Renal pelvis (tissue), 12 donors: ENCODE measurements around the gene TUG1. TPM values are rescaled to one million over a fixed set of nuclear protein-coding genes. Genes with fewer than 3 reads are reported as not detected.
A peak's percentile ranks its signal among the peaks of the same experiment; 100 is the strongest.

Experiments used
- DNase-seq: peaks from one replicate; pipeline ENCODE4 v3.0.0-alpha.2; 2013
- long read RNA-seq, 16 experiments: transcript quantifications; one replicate each; lab custom pipeline, GENCODE V29; 2026
- polyA plus RNA-seq, 3 donors: library from polyadenylated mRNA; unstranded; fragments of 120-200 nt; gene quantifications; one replicate each; pipeline ENCODE4 v1.2.1, GENCODE V29; 2013; ENCODE audit not compliant: insufficient read length in 3 of 3

The TUG1 gene
- 100 to 1,000 TPM; 191 to 205 (median 200) TPM for polyA plus RNA-seq
- long read RNA-seq, donor 1, full-length matches to known transcripts: 71 of 92 reads
- long read RNA-seq, donor 1, partial matches to known transcripts: 21 of 92 reads
- long read RNA-seq, donor 1, other reads (novel, unspliced or antisense): 0 of 92 reads
- long read RNA-seq, donor 2, full-length matches to known transcripts: 69 of 69 reads
- long read RNA-seq, donor 2, partial matches to known transcripts: 0 of 69 reads
- long read RNA-seq, donor 2, other reads (novel, unspliced or antisense): 0 of 69 reads
- long read RNA-seq, donor 3, full-length matches to known transcripts: 61 of 61 reads
- long read RNA-seq, donor 3, partial matches to known transcripts: 0 of 61 reads
- long read RNA-seq, donor 3, other reads (novel, unspliced or antisense): 0 of 61 reads
- long read RNA-seq, donor 4, full-length matches to known transcripts: 47 of 47 reads
- long read RNA-seq, donor 4, partial matches to known transcripts: 0 of 47 reads
- long read RNA-seq, donor 4, other reads (novel, unspliced or antisense): 0 of 47 reads
- long read RNA-seq, donor 5, full-length matches to known transcripts: 30 of 30 reads
- long read RNA-seq, donor 5, partial matches to known transcripts: 0 of 30 reads
- long read RNA-seq, donor 5, other reads (novel, unspliced or antisense): 0 of 30 reads
- long read RNA-seq, donor 6, full-length matches to known transcripts: 69 of 82 reads
- long read RNA-seq, donor 6, partial matches to known transcripts: 13 of 82 reads
- long read RNA-seq, donor 6, other reads (novel, unspliced or antisense): 0 of 82 reads
- long read RNA-seq, donor 7, full-length matches to known transcripts: 88 of 88 reads
- long read RNA-seq, donor 7, partial matches to known transcripts: 0 of 88 reads
- long read RNA-seq, donor 7, other reads (novel, unspliced or antisense): 0 of 88 reads
- long read RNA-seq, donor 8, full-length matches to known transcripts: 61 of 61 reads
- long read RNA-seq, donor 8, partial matches to known transcripts: 0 of 61 reads
- long read RNA-seq, donor 8, other reads (novel, unspliced or antisense): 0 of 61 reads
- long read RNA-seq, donor 9, full-length matches to known transcripts: 107 of 118 reads
- long read RNA-seq, donor 9, partial matches to known transcripts: 11 of 118 reads
- long read RNA-seq, donor 9, other reads (novel, unspliced or antisense): 0 of 118 reads
- long read RNA-seq, donor 10, full-length matches to known transcripts: 86 of 91 reads
- long read RNA-seq, donor 10, partial matches to known transcripts: 5 of 91 reads
- long read RNA-seq, donor 10, other reads (novel, unspliced or antisense): 0 of 91 reads
- long read RNA-seq, donor 11, full-length matches to known transcripts: 63 of 63 reads
- long read RNA-seq, donor 11, partial matches to known transcripts: 0 of 63 reads
- long read RNA-seq, donor 11, other reads (novel, unspliced or antisense): 0 of 63 reads
- long read RNA-seq, donor 12, full-length matches to known transcripts: 139 of 153 reads
- long read RNA-seq, donor 12, partial matches to known transcripts: 14 of 153 reads
- long read RNA-seq, donor 12, other reads (novel, unspliced or antisense): 0 of 153 reads
- long read RNA-seq, donor 13, full-length matches to known transcripts: 50 of 55 reads
- long read RNA-seq, donor 13, partial matches to known transcripts: 5 of 55 reads
- long read RNA-seq, donor 13, other reads (novel, unspliced or antisense): 0 of 55 reads
- long read RNA-seq, donor 14, full-length matches to known transcripts: 113 of 113 reads
- long read RNA-seq, donor 14, partial matches to known transcripts: 0 of 113 reads
- long read RNA-seq, donor 14, other reads (novel, unspliced or antisense): 0 of 113 reads
- long read RNA-seq, donor 15, full-length matches to known transcripts: 85 of 112 reads
- long read RNA-seq, donor 15, partial matches to known transcripts: 27 of 112 reads
- long read RNA-seq, donor 15, other reads (novel, unspliced or antisense): 0 of 112 reads
- long read RNA-seq, donor 16, full-length matches to known transcripts: 73 of 111 reads
- long read RNA-seq, donor 16, partial matches to known transcripts: 38 of 111 reads
- long read RNA-seq, donor 16, other reads (novel, unspliced or antisense): 0 of 111 reads

DNA sequence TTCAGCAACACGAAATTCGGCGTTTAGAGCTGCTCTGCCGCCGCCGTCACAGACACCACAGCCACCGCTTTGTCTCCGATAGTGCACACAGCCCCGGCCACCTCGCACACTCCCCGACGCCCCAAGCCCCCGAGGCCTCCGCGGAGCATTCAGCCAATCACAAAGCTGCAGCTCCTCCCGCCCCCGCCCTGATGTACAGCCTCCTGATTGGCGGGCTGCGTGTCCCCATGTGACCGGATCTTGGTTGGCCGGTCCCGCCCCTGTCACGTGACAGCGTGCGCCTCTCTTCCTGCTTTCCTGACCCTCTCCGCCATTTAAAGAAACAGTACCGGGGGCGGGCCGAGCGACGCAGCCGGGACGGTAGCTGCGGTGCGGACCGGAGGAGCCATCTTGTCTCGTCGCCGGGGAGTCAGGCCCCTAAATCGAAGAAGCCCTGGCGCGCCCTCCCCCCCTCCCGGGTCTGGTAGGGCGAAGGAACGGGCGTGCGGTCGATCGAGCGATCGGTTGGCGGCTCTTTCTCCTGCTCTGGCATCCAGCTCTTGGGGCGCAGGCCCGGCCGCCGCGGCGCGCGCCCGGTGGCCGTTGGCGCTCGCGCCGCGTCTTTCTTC lies at the start of gene TUG1:
TSS of gene TUG1 (plus strand) at position 342 of the 608 bp plus-strand sequence.
- peak; percentile 99 for DNase-seq

GRCh38 chr22:30919973-30920372 lies 49.1 kb upstream of the TUG1 start:
- no peak for DNase-seq

DNA sequence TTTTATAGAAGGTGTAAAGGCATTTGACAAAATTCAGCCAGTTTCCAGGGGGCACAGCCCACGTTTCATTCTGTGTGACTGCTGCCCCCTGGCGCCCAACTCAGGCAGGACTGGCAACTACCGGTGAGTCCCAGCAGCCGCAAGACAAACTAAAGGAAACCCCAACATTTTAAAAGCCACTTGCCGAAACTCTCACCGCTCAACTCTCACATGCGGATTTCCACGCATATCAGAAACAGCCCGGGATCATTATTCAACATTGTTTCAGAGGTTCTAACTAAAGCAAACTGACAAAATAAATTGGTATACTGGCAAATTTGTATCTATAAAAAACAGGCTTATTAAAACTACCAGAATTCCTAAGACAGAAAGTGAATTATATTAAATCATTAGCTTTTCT lies 48.7 kb upstream of the TUG1 start:
- DNase-seq: peak; percentile 69

- no peak for DNase-seq
These were observed 48.0 kb upstream of the TUG1 start for GRCh38 chr22:30921108-30921507.

- DNase-seq: peak; percentile 19
These were observed 46.9 kb upstream of the TUG1 start for GRCh38 chr22:30922151-30922611.

DNA sequence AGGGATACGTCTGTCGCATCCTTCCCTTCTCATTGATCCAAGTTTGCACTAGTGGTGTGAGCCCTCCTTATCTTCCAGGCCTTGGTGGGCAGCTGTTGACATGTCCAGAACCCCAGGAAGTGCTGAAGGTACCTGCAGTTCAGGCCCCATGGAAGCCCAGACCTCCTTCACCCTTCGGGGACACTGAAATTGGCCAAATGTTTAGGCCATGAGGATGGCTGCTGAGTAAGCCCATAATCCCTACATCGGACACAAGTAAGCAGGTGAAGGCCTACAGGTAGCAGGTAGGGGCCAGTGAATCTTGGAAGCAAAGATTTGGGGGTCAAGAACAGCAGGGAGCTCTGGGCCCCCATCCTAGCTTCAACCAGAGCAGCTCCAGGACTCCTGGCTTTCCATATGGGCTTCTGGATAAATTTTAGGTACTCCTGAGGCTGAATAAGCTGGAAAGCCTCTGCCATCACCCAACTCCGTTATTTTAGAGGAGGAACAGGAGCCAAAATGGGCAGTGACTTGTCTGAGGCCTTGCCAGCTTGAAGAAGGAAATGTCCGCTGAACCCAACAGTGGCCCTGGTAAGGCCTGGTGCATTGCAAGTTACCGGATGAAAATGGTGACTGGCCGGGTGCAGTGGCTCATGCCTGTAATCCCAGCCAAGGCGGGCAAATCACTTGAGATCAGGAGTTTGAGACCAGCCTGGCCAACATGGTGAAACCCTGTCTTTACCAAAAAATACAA lies 45.7 kb upstream of the TUG1 start:
- no peak for DNase-seq

GRCh38 chr22:30925667-30926066 lies 43.4 kb upstream of the TUG1 start:
- no peak for DNase-seq

- DNase-seq: no peak
These were observed 42.4 kb upstream of the TUG1 start for GRCh38 chr22:30926706-30927105.

DNA sequence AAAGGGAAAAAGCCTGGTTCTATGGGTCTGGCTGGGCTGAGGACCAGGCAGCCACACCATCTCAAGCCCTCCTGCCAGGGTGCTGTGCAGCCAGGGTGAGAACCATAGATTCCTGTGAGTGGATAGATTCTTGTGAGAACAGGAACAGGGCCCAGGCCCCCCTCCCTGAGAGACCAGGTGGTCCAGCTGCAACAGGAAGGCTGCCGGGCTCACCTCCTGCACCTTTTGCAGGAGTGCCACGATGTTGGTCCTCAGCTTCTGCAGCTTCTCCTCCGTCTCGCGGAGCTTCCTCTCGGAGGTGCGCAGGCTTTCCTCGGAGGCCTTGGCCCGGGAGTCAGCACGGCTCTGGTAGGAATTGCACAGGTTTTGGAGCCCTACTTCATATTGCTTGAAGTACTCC lies 41.3 kb upstream of the TUG1 start:
- DNase-seq: no peak

- DNase-seq: no peak
These were observed 40.7 kb upstream of the TUG1 start for GRCh38 chr22:30928401-30928800.

DNA sequence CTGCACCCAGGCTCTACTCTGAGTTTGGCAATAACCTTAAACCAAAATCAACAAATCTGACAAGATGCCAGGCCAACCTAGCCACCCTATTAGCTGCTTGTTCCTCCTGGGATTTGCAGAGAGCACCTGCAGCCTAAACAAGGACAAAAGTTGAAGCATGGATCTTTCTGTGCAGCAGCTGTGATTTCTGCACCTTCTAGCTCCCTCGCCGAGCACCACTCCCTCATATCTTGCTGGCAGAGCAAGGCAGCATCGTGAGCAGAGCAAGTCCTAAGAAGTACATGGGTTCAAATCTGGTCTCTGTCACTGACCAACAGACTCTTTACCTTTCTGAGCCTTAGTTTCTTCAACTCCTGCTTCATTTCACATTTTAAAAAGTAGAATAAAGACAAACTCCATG lies 38.8 kb upstream of the TUG1 start:
- no peak for DNase-seq

GRCh38 chr22:30931541-30932300 lies 37.3 kb upstream of the TUG1 start:
- no peak for DNase-seq

DNA sequence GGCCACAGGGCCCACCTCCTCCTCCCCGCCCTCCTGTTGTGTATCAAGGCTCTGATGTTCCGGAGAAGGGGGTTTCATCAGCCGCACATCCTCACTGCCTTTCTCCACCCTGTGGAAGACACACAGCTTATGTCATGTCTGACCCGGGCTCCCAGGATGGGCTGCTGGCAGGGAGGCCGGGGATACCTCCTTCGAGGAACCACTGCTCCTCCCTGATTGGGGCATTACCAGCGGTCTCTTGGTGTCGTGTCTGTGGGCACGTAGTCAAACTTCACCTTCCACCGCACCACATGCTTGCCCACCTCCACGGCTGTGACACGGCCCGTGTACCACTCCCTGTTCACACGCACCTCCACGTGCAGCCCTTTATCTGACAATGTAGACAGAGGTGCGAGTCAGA lies 36.4 kb upstream of the TUG1 start:
- no peak for DNase-seq

DNA sequence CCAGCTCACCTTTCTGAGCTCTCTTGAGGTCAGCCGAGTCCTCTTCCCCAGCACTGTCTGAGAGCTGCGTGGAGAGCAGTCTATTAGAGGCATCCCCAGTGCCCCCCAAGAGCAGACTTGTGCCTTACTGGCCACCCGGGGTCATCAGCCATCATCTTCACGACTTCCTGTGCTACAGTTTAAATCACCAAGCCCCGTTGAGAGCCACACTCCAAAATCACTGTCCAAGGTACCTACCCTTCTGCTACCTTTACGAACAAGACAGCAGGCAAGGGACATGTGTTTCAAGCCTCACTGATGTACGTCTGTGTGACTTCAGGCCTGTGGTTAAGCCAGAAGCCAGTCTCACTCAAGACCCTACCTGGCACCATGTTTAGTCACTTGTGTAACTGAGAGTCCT lies 35.6 kb upstream of the TUG1 start:
- DNase-seq: no peak

GRCh38 chr22:30934053-30934452 lies 35.0 kb upstream of the TUG1 start:
- DNase-seq: no peak

GRCh38 chr22:30940685-30941362 lies 28.2 kb upstream of the TUG1 start:
- DNase-seq: no peak

GRCh38 chr22:30941363-30941740 lies 27.7 kb upstream of the TUG1 start:
- DNase-seq: no peak

- no peak for DNase-seq
These were observed 25.7 kb upstream of the TUG1 start for GRCh38 chr22:30943368-30943767.
